ENCODE results near the gene CFAP58.

CFAP58 gene

GRCh38 chr10:104321226-104321625, 32.4 kb upstream of the CFAP58 start:
- Histone ChIP-seq H3K4me3 (ENCODE audit: low read depth, low read length) (no peak overlapping the region), H3K9me3 (ENCODE audit: severe bottlenecking) (no peaks in the 10 kb centered on the region), H3K27me3 (ENCODE audit: insufficient read depth, low read depth, severe bottlenecking) (no peaks in the 10 kb centered on the region), H3K36me3 (no peaks in the 10 kb centered on the region), H3K27ac (no peak overlapping the region)
- no peak for DNase-seq
- no peak for TF ChIP-seq CTCF (IDR thresholded peaks at IDR 0.05; ENCODE audit: low read depth, low read length)

DNA sequence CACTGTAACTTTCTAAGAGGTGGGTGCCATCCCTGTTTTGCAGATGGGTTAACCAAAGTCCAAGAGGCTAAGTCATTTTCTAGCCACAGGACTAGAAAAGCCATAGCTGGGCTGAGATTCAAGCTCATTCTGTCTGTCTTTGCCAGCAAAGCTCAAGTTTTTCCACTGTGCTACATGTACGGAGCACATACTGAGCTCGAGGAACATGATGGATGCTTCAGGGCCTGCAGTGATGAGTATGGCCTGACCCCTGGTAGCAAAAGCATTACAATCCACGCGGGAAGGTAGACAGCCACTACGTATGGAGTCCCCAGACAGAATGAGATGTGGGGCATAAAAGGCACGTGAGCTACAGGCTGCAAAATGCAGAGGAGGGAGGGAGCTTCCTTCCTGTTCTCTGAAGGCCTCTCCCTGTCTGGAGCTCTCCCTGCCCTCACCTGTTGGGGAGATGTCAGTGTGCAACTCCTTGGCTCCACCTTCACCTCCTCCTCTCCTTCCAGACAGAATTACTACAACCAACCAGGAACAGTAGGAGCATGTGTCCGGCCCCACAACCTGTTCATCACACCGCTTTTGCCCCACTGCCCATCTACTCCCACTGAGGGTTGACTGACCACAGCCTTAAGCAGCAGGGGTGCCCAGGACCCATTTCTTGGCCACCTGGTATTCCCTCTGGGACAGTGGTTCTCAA, 31.8 kb upstream of the CFAP58 start:
- H3K27me3 ChIP-seq (ENCODE audit: insufficient read depth, low read depth, severe bottlenecking): no peaks in the 10 kb centered on the region
- no peak for DNase-seq
- H3K4me3 ChIP-seq (ENCODE audit: low read depth, low read length): no peak overlapping the region
- H3K9me3 ChIP-seq (ENCODE audit: severe bottlenecking): no peaks in the 10 kb centered on the region
- H3K27ac ChIP-seq: no peak overlapping the region
- H3K36me3 ChIP-seq: no peaks in the 10 kb centered on the region
- TF ChIP-seq CTCF (IDR thresholded peaks at IDR 0.05; ENCODE audit: low read depth, low read length): no peak

DNA sequence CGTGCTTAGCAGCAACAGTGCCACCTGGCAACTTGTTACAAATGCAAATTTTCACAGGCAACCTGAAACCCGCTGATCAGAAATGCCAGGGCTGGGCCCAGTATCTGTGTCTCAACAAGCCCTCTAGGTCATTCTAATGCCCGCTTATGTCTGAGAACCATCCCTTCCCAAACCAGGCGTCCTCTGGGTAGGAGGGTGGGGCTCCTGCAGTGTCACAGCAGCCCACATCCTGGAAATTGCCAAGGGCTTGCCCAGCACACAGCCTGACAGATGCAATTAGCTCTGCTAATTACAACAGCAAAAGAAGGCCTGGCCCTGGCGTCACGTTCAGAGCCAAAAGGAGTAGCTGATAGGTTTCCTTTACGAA, 31.2 kb upstream of the CFAP58 start:
- DNase-seq: no peak
- Histone ChIP-seq H3K27ac (no peak overlapping the region), H3K36me3 (no peaks in the 10 kb centered on the region), H3K9me3 (ENCODE audit: severe bottlenecking) (no peaks in the 10 kb centered on the region), H3K4me3 (ENCODE audit: low read depth, low read length) (no peak overlapping the region), H3K27me3 (ENCODE audit: insufficient read depth, low read depth, severe bottlenecking) (no peaks in the 10 kb centered on the region)
- no peak for TF ChIP-seq CTCF (IDR thresholded peaks at IDR 0.05; ENCODE audit: low read depth, low read length)

DNA sequence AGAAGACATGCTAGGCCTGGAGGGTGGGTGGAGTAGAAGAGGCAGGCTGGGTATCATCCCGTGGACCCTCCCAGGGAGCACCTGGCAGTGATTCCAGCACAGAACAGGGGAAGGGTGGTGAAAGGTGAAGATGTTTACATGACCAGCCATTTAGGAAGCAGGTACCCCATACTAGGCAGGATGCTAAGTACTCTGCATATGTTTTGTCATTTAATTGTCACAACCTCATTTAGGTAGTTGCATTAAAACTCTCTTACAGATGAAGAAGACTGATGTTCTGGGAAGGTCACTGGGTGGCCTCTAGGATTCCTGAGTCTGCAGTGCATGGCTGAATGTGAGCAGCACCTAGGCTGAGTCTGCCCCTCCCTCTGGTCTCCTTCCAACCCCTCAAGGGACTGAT, 30.5 kb upstream of the CFAP58 start:
- Histone ChIP-seq H3K27me3 (ENCODE audit: insufficient read depth, low read depth, severe bottlenecking) (no peaks in the 10 kb centered on the region), H3K4me3 (ENCODE audit: low read depth, low read length) (no peak overlapping the region), H3K27ac (no peak overlapping the region), H3K9me3 (ENCODE audit: severe bottlenecking) (no peaks in the 10 kb centered on the region), H3K36me3 (no peaks in the 10 kb centered on the region)
- no peak for DNase-seq
- no peak for TF ChIP-seq CTCF (IDR thresholded peaks at IDR 0.05; ENCODE audit: low read depth, low read length)

DNA sequence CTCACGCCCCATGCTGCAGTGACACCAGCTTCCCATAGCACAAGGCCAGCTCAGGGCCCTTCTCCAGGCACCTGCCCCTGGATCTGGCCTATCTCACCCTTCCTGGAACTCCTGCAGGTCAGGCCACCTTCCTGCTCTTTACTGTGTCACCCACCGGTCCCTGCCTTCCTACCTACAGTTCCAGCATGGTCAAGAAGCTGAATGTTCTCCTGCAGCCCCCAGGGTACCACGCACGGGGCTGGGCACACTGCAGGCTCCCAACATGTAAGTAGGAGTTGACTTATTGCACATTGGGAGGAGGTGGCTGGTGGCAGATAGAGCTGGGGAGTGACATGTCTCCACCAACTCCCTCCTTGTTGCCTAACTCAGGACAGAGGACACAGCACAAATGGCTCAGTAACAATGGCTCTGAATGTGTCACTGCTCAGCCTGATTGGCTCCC, 29.9 kb upstream of the CFAP58 start:
- H3K27me3 ChIP-seq (ENCODE audit: insufficient read depth, low read depth, severe bottlenecking): no peaks in the 10 kb centered on the region
- H3K9me3 ChIP-seq (ENCODE audit: severe bottlenecking): no peaks in the 10 kb centered on the region
- H3K4me3 ChIP-seq (ENCODE audit: low read depth, low read length): no peak overlapping the region
- DNase-seq: no peak
- no peak for TF ChIP-seq CTCF (IDR thresholded peaks at IDR 0.05; ENCODE audit: low read depth, low read length)
- no peak overlapping the region for H3K27ac ChIP-seq
- H3K36me3 ChIP-seq: no peaks in the 10 kb centered on the region

DNA sequence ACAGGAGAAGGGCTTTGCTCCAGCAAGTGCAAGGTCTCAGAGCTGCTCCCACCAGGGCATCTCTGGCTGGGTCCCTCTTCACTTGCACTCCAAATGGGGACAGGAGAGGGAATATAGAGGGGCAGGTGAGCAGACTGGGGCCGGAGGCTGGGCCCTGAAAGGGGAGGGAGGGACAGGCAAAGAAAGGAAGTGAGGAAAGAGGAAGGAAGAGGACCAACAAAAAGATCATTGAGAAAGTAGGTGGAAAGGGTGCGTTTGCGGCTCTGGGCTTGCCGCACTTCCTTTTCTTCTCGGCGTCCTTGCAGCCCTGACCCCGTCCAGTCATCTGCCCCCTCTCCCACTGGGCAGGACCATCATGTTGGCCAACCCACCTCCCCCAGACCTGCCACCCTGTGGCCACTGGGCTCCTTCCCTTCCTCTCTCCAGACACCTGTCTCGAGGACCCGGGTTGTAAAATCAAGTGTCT, 29.4 kb upstream of the CFAP58 start:
- Histone ChIP-seq H3K36me3 (no peaks in the 10 kb centered on the region), H3K27ac (no peak overlapping the region), H3K27me3 (ENCODE audit: insufficient read depth, low read depth, severe bottlenecking) (no peaks in the 10 kb centered on the region), H3K4me3 (ENCODE audit: low read depth, low read length) (no peak overlapping the region), H3K9me3 (ENCODE audit: severe bottlenecking) (no peaks in the 10 kb centered on the region)
- TF ChIP-seq CTCF (IDR thresholded peaks at IDR 0.05; ENCODE audit: low read depth, low read length): no peak
- DNase-seq: no peak
